K562 (cell line): ENCODE data around the gene EXOC3L1.

Source experiments
- ATF1 ChIP-seq, 2 experiments: fragments of 450-650 bp in 1 of 2; IDR thresholded peaks; 2 replicates each; pipeline ENCODE4 v1.6.1; 2016; ENCODE audit warnings: missing compliant biosample characterization in 1 of 2, missing genetic modification characterization in 1 of 2
- ETV6 ChIP-seq, 3 experiments: fragments of 150-350 bp in 1 of 3; sonication (generic) in 1 of 3; formaldehyde crosslinking in 1 of 3; IDR thresholded peaks; 2 replicates each; pipeline versions ENCODE4 v1.6.1 to v1.8.0; 2014 to 2022; ENCODE audit warnings: borderline replicate concordance in 2 of 3, low read depth in 2 of 3, antibody characterized with exemption in 1 of 3, low read length in 1 of 3, mild to moderate bottlenecking in 1 of 3, missing genetic modification reagents in 1 of 3
- FOXO4 ChIP-seq: fragments of 450-650 bp; formaldehyde crosslinking; IDR thresholded peaks from 2 replicates; pipeline ENCODE4 v1.4.0; 2020; ENCODE audit warnings: mild to moderate bottlenecking, moderate library complexity
- HNRNPUL1 ChIP-seq: fragments of 200-400 bp; formaldehyde crosslinking; IDR thresholded peaks from 2 replicates; pipeline ENCODE4 v1.6.1; 2017; ENCODE audit warnings: low read length
- NRF1 ChIP-seq, 2 experiments: fragments of 450-650 bp; IDR thresholded peaks in 1 of 2; conservative IDR thresholded peaks in 1 of 2; 2 replicates each; pipeline ENCODE4 v1.6.1; 2014; ENCODE audit warnings: mild to moderate bottlenecking in 2 of 2
- POLR2A ChIP-seq: fragments of 450-650 bp; conservative IDR thresholded peaks from 2 replicates; pipeline ENCODE4 v1.6.1; 2016
- TAF1 ChIP-seq: IDR thresholded peaks from 2 replicates; pipeline ENCODE4 v1.6.1; 2011; ENCODE audit warnings: mild to moderate bottlenecking, low read length, moderate library complexity; ENCODE audit not compliant: insufficient read depth, control insufficient read depth, severe bottlenecking; ENCODE audit errors: extremely low read depth
- ZSCAN29 ChIP-seq: fragments of 450-650 bp; IDR thresholded peaks from 2 replicates; pipeline ENCODE4 v1.6.1; 2017
- TF ChIP-seq, protein P1 (sequence below), 3 experiments: IDR thresholded peaks in 2 of 3; conservative IDR thresholded peaks in 1 of 3; 2 replicates each; pipeline ENCODE4 v1.5.1; 2011 to 2012; ENCODE audit warnings: low read length in 3 of 3, mild to moderate bottlenecking in 3 of 3, control low read depth in 2 of 3, improper control_type of control experiment in 1 of 3, inconsistent platforms in 1 of 3, low read depth in 1 of 3, mixed read lengths in 1 of 3, moderate library complexity in 1 of 3; ENCODE audit not compliant: insufficient read depth in 2 of 3
- TF ChIP-seq, protein P2 (sequence below), 2 experiments: fragments of 450-650 bp; formaldehyde crosslinking in 1 of 2; IDR thresholded peaks; 2 replicates each; pipeline versions ENCODE4 v1.4.0 to v1.6.1; 2014 to 2020; ENCODE audit warnings: mild to moderate bottlenecking in 2 of 2, borderline replicate concordance in 1 of 2, low read depth in 1 of 2
- TF ChIP-seq, protein P3 (sequence below): sonication (generic); formaldehyde crosslinking; IDR thresholded peaks from 2 replicates; pipeline ENCODE4 v1.8.1; 2023; ENCODE audit warnings: mild to moderate bottlenecking, missing genetic modification reagents
- TF ChIP-seq, protein P4 (sequence below): sonication (generic); formaldehyde crosslinking; IDR thresholded peaks from 2 replicates; pipeline ENCODE4 v1.8.0; 2022; ENCODE audit warnings: mild to moderate bottlenecking, low read depth, missing genetic modification reagents

- no peak for TF ChIP-seq HNRNPUL1
- TF ChIP-seq, protein P1, sequence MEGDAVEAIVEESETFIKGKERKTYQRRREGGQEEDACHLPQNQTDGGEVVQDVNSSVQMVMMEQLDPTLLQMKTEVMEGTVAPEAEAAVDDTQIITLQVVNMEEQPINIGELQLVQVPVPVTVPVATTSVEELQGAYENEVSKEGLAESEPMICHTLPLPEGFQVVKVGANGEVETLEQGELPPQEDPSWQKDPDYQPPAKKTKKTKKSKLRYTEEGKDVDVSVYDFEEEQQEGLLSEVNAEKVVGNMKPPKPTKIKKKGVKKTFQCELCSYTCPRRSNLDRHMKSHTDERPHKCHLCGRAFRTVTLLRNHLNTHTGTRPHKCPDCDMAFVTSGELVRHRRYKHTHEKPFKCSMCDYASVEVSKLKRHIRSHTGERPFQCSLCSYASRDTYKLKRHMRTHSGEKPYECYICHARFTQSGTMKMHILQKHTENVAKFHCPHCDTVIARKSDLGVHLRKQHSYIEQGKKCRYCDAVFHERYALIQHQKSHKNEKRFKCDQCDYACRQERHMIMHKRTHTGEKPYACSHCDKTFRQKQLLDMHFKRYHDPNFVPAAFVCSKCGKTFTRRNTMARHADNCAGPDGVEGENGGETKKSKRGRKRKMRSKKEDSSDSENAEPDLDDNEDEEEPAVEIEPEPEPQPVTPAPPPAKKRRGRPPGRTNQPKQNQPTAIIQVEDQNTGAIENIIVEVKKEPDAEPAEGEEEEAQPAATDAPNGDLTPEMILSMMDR (IDR thresholded peaks at IDR 0.05 in 2 of 3, conservative IDR thresholded peaks at IDR 0.05 in 1 of 3; ENCODE audit: insufficient read depth in 2 of 3, low read depth in 1 of 3, low read length in 3 of 3), result no peak
- no peak for TF ChIP-seq ZSCAN29
- no peak for TF ChIP-seq FOXO4
- no peak for TF ChIP-seq ETV6 (IDR thresholded peaks at IDR 0.05; ENCODE audit: borderline replicate concordance in 1 of 2, low read depth in 2 of 2, low read length in 1 of 2)
- TF ChIP-seq ETV6 (CRISPR knock-in tag; IDR thresholded peaks at IDR 0.05; ENCODE audit: borderline replicate concordance), result no peak
- TF ChIP-seq, protein P2, sequence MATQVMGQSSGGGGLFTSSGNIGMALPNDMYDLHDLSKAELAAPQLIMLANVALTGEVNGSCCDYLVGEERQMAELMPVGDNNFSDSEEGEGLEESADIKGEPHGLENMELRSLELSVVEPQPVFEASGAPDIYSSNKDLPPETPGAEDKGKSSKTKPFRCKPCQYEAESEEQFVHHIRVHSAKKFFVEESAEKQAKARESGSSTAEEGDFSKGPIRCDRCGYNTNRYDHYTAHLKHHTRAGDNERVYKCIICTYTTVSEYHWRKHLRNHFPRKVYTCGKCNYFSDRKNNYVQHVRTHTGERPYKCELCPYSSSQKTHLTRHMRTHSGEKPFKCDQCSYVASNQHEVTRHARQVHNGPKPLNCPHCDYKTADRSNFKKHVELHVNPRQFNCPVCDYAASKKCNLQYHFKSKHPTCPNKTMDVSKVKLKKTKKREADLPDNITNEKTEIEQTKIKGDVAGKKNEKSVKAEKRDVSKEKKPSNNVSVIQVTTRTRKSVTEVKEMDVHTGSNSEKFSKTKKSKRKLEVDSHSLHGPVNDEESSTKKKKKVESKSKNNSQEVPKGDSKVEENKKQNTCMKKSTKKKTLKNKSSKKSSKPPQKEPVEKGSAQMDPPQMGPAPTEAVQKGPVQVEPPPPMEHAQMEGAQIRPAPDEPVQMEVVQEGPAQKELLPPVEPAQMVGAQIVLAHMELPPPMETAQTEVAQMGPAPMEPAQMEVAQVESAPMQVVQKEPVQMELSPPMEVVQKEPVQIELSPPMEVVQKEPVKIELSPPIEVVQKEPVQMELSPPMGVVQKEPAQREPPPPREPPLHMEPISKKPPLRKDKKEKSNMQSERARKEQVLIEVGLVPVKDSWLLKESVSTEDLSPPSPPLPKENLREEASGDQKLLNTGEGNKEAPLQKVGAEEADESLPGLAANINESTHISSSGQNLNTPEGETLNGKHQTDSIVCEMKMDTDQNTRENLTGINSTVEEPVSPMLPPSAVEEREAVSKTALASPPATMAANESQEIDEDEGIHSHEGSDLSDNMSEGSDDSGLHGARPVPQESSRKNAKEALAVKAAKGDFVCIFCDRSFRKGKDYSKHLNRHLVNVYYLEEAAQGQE (IDR thresholded peaks at IDR 0.05; ENCODE audit: borderline replicate concordance), result no peak
- TF ChIP-seq, protein P2 (CRISPR knock-in tag; IDR thresholded peaks at IDR 0.05; ENCODE audit: low read depth), result no peak
- no peak for TF ChIP-seq TAF1
- TF ChIP-seq NRF1 (conservative IDR thresholded peaks at IDR 0.05 in 1 of 2, IDR thresholded peaks at IDR 0.05 in 1 of 2), result no peak
- no peak for TF ChIP-seq POLR2A
- TF ChIP-seq, protein P3, sequence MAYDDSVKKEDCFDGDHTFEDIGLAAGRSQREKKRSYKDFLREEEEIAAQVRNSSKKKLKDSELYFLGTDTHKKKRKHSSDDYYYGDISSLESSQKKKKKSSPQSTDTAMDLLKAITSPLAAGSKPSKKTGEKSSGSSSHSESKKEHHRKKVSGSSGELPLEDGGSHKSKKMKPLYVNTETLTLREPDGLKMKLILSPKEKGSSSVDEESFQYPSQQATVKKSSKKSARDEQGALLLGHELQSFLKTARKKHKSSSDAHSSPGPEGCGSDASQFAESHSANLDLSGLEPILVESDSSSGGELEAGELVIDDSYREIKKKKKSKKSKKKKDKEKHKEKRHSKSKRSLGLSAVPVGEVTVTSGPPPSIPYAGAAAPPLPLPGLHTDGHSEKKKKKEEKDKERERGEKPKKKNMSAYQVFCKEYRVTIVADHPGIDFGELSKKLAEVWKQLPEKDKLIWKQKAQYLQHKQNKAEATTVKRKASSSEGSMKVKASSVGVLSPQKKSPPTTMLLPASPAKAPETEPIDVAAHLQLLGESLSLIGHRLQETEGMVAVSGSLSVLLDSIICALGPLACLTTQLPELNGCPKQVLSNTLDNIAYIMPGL (CRISPR knock-in tag), result no peak
- TF ChIP-seq, protein P4, sequence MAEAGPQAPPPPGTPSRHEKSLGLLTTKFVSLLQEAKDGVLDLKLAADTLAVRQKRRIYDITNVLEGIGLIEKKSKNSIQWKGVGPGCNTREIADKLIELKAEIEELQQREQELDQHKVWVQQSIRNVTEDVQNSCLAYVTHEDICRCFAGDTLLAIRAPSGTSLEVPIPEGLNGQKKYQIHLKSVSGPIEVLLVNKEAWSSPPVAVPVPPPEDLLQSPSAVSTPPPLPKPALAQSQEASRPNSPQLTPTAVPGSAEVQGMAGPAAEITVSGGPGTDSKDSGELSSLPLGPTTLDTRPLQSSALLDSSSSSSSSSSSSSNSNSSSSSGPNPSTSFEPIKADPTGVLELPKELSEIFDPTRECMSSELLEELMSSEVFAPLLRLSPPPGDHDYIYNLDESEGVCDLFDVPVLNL (CRISPR knock-in tag), result no peak
- no peak for TF ChIP-seq ATF1 (CRISPR knock-in tag; IDR thresholded peaks at IDR 0.05)
- TF ChIP-seq ATF1 (tag; IDR thresholded peaks at IDR 0.05), result no peak
These were observed 3.6 kb upstream of the EXOC3L1 start for GRCh38 chr16:67193536-67193935.
